Liver (tissue), 9 donors: ENCODE measurements around the gene ACACB. TPM values are rescaled to one million over a fixed set of nuclear protein-coding genes. Genes with fewer than 3 reads are reported as not detected.
A peak's percentile ranks its signal among the peaks of the same experiment; 100 is the strongest.

Experiments
- DNase-seq: peaks from one replicate; pipeline ENCODE4 v3.0.0-alpha.2; 2017; ENCODE audit warnings: low spot score
- H3K27ac ChIP-seq, 2 donors: one replicate each; pipeline ENCODE4 v1.7.0; 2013; ENCODE audit warnings: inconsistent platforms in 2 of 2, low read length in 2 of 2, control low read depth in 1 of 2, low read depth in 1 of 2, mild to moderate bottlenecking in 1 of 2
- H3K27me3 ChIP-seq, 4 donors: one replicate each; pipeline versions ENCODE4 v1.6.1 to v1.7.0; 2013; ENCODE audit warnings: low read length in 3 of 4, inconsistent platforms in 1 of 4, mild to moderate bottlenecking in 1 of 4, moderate library complexity in 1 of 4; ENCODE audit not compliant: control insufficient read depth in 4 of 4, insufficient read depth in 4 of 4
- H3K36me3 ChIP-seq, 4 donors: one replicate each; pipeline versions ENCODE4 v1.6.1 to v1.7.0; 2013; ENCODE audit warnings: low read length in 3 of 4, mild to moderate bottlenecking in 3 of 4, low read depth in 1 of 4, moderate library complexity in 1 of 4; ENCODE audit not compliant: control insufficient read depth in 4 of 4, insufficient read depth in 3 of 4
- H3K4me1 ChIP-seq, 4 donors: one replicate each; pipeline versions ENCODE4 v1.6.1 to v1.7.0; 2013; ENCODE audit warnings: low read length in 3 of 4, mild to moderate bottlenecking in 3 of 4, moderate library complexity in 1 of 4; ENCODE audit not compliant: control insufficient read depth in 4 of 4, insufficient read depth in 4 of 4
- H3K4me3 ChIP-seq, 3 donors: one replicate each; pipeline versions ENCODE4 v1.6.1 to v1.7.0; 2013; ENCODE audit warnings: low read length in 3 of 3, control low read depth in 1 of 3, low read depth in 1 of 3, mild to moderate bottlenecking in 1 of 3
- H3K9ac ChIP-seq, 2 donors: one replicate each; pipeline ENCODE4 v1.7.0; 2013; ENCODE audit warnings: low read length in 2 of 2, mild to moderate bottlenecking in 2 of 2, moderate library complexity in 2 of 2, control low read depth in 1 of 2, low read depth in 1 of 2
- H3K9me3 ChIP-seq, 4 donors: one replicate each; pipeline versions ENCODE4 v1.6.1 to v1.7.0; 2013; ENCODE audit warnings: low read length in 3 of 4; ENCODE audit not compliant: control insufficient read depth in 4 of 4
- FOXA1 ChIP-seq: IDR thresholded peaks from 2 replicates; pipeline ENCODE4 v1.6.1; 2016; ENCODE audit warnings: antibody characterized with exemption
- HNF4A ChIP-seq, 2 donors: conservative IDR thresholded peaks; 2 replicates each; pipeline ENCODE4 v1.6.1; 2016; ENCODE audit warnings: antibody characterized with exemption in 2 of 2, mild to moderate bottlenecking in 2 of 2
- HNF4G ChIP-seq: IDR thresholded peaks from 2 replicates; pipeline ENCODE4 v1.6.1; 2016; ENCODE audit warnings: antibody characterized with exemption
- JUND ChIP-seq, 2 donors: IDR thresholded peaks; 2 replicates each; pipeline ENCODE4 v1.6.1; 2016; ENCODE audit warnings: antibody characterized with exemption in 2 of 2
- NR2F2 ChIP-seq: IDR thresholded peaks from 2 replicates; pipeline ENCODE4 v1.6.1; 2016; ENCODE audit warnings: antibody characterized with exemption
- RAD21 ChIP-seq, 2 donors: IDR thresholded peaks; 2 replicates each; pipeline ENCODE4 v1.6.1; 2016; ENCODE audit warnings: antibody characterized with exemption in 2 of 2, mild to moderate bottlenecking in 2 of 2
- RXRA ChIP-seq, 2 donors: IDR thresholded peaks; 2 replicates each; pipeline ENCODE4 v1.6.1; 2017 to 2018; ENCODE audit warnings: antibody characterized with exemption in 2 of 2, mild to moderate bottlenecking in 1 of 2
- WGBS: extraction: QIAGEN DNeasy Blood & Tissue Kit; methylation state at CpG from one replicate; pipeline ENCODE4 v1.1.7; 2013; 5-methylcytosine and 5-hydroxymethylcytosine counted together
- polyA plus RNA-seq, 2 donors: library from polyadenylated mRNA; stranded (reverse) in 1 of 2; unstranded in 1 of 2; fragments of 200-250 nt in 1 of 2; fragments of >200 nt in 1 of 2; fragmentation: Nextera tagmentation in 1 of 2; extraction: Ambion mirVana in 1 of 2; gene quantifications; one replicate each; pipeline versions ENCODE4 v1.2.1 to v1.2.3, GENCODE V29; 2013 to 2015
- total RNA-seq, 2 donors: library from RNA; depleted of rRNA; stranded (reverse); fragments of >200 nt; gene quantifications; one replicate each; pipeline ENCODE4 v1.2.3, GENCODE V29; 2014
- TF ChIP-seq, protein P1 (sequence below): IDR thresholded peaks from 2 replicates; pipeline ENCODE4 v1.6.1; 2016; ENCODE audit warnings: antibody characterized with exemption, mild to moderate bottlenecking
- TF ChIP-seq, protein P2 (sequence below): IDR thresholded peaks from 2 replicates; pipeline ENCODE4 v1.6.1; 2016; ENCODE audit warnings: antibody characterized with exemption
- TF ChIP-seq, protein P3 (sequence below): IDR thresholded peaks from 2 replicates; pipeline ENCODE4 v1.6.1; 2016; ENCODE audit warnings: antibody characterized with exemption
- TF ChIP-seq, protein P4 (sequence below): fragments of 150-350 bp; IDR thresholded peaks from 2 replicates; pipeline ENCODE4 v1.5.1; 2017; ENCODE audit warnings: improper control_type of control experiment, low read depth, low read length; ENCODE audit not compliant: missing input control
- donor health status: healthy.
- donor health status: healthy.
- donor health status: healthy.
- donor health status: healthy.
- donor health status: healthy.

ACACB gene
- total and polyA plus RNA-seq, 4 donors: 12.9 to 288 (median 52.1) TPM

DNA sequence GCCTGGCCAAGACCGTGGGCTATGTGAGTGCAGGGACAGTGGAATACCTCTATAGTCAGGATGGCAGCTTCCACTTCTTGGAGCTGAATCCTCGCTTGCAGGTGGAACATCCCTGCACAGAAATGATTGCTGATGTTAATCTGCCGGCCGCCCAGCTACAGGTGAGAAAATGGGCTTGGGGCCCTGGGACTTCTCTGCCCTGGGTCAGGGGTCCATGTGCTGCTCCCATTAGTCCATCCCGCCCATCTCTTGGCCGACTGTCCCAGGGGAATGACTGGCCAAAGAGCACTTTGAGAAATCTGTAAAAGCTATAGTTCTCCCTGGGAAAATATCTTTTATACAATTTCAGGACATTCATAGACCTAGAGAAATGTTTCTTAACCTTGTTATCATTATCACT, 63.5 kb downstream of the ACACB start:
- Histone ChIP-seq H3K9me3 (no peaks in the 10 kb centered on the region), H3K4me3 (no peak overlapping the region)
- WGBS: 44% methylated on average over 6 of the region's 6 CpGs

DNA sequence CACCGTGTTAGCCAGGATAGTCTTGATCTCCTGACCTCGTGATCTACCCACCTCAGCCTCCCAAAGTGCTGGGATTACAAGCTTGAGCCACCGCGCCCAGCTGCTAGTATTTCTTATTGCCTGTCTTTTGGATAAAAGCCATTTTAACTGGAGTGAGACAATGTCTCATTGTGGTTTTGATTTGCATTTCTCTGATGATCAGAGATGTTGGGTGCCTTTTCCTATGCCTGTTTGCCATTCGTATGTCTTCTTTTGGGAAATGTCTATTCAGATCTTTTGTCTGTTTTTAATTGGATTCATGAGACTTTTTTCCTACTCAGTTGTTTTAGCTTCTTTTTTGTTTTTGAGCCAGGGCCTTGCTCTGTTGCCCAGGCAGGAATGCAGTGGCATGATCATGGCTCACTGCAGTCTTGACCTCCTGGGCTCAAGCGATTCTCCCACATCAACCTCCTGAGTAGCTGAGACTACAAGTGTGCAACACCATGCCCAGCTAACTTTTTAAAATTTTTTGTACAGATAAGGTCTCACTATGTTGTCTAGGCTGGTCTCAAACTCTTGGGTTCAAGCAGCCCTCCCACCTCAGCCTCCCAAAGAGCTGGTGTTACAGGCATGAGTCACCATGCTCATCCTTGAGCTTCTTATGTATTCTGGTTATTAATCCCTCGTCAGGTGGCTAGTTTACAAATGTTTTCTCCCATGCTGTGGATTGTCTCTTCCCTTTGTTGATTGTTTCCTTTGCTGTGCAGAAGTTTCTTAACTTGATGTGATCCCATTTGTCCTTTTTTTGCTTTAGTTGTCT, 65.9 kb downstream of the ACACB start:
- no peak for TF ChIP-seq HNF4A (conservative IDR thresholded peaks at IDR 0.05)
- TF ChIP-seq JUND (IDR thresholded peaks at IDR 0.05): no peak
- TF ChIP-seq FOXA1: no peak
- 93% methylated on average over 7 of the region's 7 CpGs for whole genome bisulfite sequencing
- Histone ChIP-seq H3K9ac (no peak overlapping the region), H3K4me1 (peaks cover 0 to 6% (median 0%) of the 10 kb centered on the region in 4 donors), H3K27ac (no peak overlapping the region), H3K36me3 (peaks cover 20 to 78% (median 59%) of the 10 kb centered on the region in 4 donors), H3K4me3 (no peak overlapping the region), H3K27me3 (no peaks in the 10 kb centered on the region), H3K9me3 (no peaks in the 10 kb centered on the region)
- DNase-seq: no peak

More for the DNA sequence above, 63.5 kb downstream of the ACACB start:
- H3K27me3 ChIP-seq: no peaks in the 10 kb centered on the region
- no peak overlapping the region for H3K9ac ChIP-seq
- TF ChIP-seq RAD21 (IDR thresholded peaks at IDR 0.05) (no peak), HNF4A (conservative IDR thresholded peaks at IDR 0.05) (peak; percentile 54 to 80), HNF4G (peak; percentile 13), RXRA (IDR thresholded peaks at IDR 0.05) (no peak)
- TF ChIP-seq, protein P1, sequence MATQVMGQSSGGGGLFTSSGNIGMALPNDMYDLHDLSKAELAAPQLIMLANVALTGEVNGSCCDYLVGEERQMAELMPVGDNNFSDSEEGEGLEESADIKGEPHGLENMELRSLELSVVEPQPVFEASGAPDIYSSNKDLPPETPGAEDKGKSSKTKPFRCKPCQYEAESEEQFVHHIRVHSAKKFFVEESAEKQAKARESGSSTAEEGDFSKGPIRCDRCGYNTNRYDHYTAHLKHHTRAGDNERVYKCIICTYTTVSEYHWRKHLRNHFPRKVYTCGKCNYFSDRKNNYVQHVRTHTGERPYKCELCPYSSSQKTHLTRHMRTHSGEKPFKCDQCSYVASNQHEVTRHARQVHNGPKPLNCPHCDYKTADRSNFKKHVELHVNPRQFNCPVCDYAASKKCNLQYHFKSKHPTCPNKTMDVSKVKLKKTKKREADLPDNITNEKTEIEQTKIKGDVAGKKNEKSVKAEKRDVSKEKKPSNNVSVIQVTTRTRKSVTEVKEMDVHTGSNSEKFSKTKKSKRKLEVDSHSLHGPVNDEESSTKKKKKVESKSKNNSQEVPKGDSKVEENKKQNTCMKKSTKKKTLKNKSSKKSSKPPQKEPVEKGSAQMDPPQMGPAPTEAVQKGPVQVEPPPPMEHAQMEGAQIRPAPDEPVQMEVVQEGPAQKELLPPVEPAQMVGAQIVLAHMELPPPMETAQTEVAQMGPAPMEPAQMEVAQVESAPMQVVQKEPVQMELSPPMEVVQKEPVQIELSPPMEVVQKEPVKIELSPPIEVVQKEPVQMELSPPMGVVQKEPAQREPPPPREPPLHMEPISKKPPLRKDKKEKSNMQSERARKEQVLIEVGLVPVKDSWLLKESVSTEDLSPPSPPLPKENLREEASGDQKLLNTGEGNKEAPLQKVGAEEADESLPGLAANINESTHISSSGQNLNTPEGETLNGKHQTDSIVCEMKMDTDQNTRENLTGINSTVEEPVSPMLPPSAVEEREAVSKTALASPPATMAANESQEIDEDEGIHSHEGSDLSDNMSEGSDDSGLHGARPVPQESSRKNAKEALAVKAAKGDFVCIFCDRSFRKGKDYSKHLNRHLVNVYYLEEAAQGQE: no peak
- DNase-seq: no peak
- peaks cover 0 to 6% (median 0%) of the 10 kb centered on the region in 4 donors for H3K4me1 ChIP-seq
- H3K36me3 ChIP-seq: peaks cover 12 to 67% (median 54%) of the 10 kb centered on the region in 4 donors
- H3K27ac ChIP-seq: no peak overlapping the region

DNA sequence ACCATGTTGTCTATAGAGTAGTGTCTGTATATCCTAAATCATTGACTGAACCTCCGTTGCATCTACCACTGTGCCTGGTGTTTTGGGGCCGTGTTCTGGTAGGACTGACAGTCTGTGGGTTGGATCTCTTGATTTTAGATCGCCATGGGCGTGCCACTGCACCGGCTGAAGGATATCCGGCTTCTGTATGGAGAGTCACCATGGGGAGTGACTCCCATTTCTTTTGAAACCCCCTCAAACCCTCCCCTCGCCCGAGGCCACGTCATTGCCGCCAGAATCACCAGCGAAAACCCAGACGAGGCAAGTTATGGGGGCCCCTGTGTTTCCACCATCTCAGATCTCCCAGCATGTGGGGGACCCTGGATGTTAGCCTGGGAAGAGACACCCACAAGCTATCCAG, 69.1 kb downstream of the ACACB start:
- H3K4me3 ChIP-seq: no peak overlapping the region
- H3K27ac ChIP-seq: no peak overlapping the region
- 94% methylated on average over 12 of the region's 12 CpGs for WGBS
- peaks cover 0 to 3% (median 0%) of the 10 kb centered on the region in 4 donors for H3K4me1 ChIP-seq
- H3K36me3 ChIP-seq: peaks cover 14 to 71% (median 55%) of the 10 kb centered on the region in 4 donors
- H3K9ac ChIP-seq: no peak overlapping the region
- DNase-seq: no peak
- TF ChIP-seq, protein P2, sequence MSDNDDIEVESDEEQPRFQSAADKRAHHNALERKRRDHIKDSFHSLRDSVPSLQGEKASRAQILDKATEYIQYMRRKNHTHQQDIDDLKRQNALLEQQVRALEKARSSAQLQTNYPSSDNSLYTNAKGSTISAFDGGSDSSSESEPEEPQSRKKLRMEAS: no peak
- TF ChIP-seq, protein P3, sequence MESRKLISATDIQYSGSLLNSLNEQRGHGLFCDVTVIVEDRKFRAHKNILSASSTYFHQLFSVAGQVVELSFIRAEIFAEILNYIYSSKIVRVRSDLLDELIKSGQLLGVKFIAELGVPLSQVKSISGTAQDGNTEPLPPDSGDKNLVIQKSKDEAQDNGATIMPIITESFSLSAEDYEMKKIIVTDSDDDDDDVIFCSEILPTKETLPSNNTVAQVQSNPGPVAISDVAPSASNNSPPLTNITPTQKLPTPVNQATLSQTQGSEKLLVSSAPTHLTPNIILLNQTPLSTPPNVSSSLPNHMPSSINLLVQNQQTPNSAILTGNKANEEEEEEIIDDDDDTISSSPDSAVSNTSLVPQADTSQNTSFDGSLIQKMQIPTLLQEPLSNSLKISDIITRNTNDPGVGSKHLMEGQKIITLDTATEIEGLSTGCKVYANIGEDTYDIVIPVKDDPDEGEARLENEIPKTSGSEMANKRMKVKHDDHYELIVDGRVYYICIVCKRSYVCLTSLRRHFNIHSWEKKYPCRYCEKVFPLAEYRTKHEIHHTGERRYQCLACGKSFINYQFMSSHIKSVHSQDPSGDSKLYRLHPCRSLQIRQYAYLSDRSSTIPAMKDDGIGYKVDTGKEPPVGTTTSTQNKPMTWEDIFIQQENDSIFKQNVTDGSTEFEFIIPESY: no peak
- no peak for TF ChIP-seq NR2F2
- TF ChIP-seq FOXA1: no peak
- TF ChIP-seq, protein P4, sequence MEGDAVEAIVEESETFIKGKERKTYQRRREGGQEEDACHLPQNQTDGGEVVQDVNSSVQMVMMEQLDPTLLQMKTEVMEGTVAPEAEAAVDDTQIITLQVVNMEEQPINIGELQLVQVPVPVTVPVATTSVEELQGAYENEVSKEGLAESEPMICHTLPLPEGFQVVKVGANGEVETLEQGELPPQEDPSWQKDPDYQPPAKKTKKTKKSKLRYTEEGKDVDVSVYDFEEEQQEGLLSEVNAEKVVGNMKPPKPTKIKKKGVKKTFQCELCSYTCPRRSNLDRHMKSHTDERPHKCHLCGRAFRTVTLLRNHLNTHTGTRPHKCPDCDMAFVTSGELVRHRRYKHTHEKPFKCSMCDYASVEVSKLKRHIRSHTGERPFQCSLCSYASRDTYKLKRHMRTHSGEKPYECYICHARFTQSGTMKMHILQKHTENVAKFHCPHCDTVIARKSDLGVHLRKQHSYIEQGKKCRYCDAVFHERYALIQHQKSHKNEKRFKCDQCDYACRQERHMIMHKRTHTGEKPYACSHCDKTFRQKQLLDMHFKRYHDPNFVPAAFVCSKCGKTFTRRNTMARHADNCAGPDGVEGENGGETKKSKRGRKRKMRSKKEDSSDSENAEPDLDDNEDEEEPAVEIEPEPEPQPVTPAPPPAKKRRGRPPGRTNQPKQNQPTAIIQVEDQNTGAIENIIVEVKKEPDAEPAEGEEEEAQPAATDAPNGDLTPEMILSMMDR: no peak
- TF ChIP-seq HNF4G: no peak
- no peaks in the 10 kb centered on the region for H3K27me3 ChIP-seq
- H3K9me3 ChIP-seq: no peaks in the 10 kb centered on the region
